Endothelial cell of umbilical vein (primary cell): ENCODE results near the gene PDSS2. TPM values are rescaled to one million over a fixed set of nuclear protein-coding genes. Genes with fewer than 3 reads are reported as not detected.

Experiments
- BruUV-seq: library from RNA; stranded (reverse); fragments of 400-500 nt; replicated peaks from 2 replicates; lab custom pipeline; 2021; lab: Mats Ljungman, UMichigan
- CTCF ChIA-PET: fragments of 300-600, 350-600 bp; sonication (Branson Sonifier 250); formaldehyde crosslinking; loops from one replicate; lab custom pipeline; 2021; ENCODE audit warnings: antibody characterized with exemption, inconsistent platforms; lab: Charles Lee
- POLR2A ChIA-PET: fragments of 300-600, 350-600 bp; sonication (Branson Sonifier 250); formaldehyde crosslinking; loops from one replicate; lab custom pipeline; 2021; ENCODE audit warnings: antibody characterized with exemption, inconsistent platforms; lab: Charles Lee
- DNase-seq: peaks from one replicate; pipeline ENCODE4 v3.0.0-alpha.2; 2011; ENCODE audit warnings: low read depth, low spot score
- FAIRE-seq: peaks from 2 replicates; lab custom pipeline; 2011; peaks lifted over from hg19 to GRCh38; lab: Jason Lieb, UNC
- H2AFZ ChIP-seq: 2 replicates; pipeline ENCODE4 v1.6.0; 2012; ENCODE audit warnings: low read depth, low read length, control low read depth, inconsistent platforms
- H3K27ac ChIP-seq: 2 replicates; pipeline ENCODE4 v1.5.1; 2011; ENCODE audit warnings: low read depth, mild to moderate bottlenecking, control low read depth, low read length, moderate library complexity; ENCODE audit not compliant: insufficient read depth
- H3K27me3 ChIP-seq, 2 experiments: 2 replicates each; pipeline versions ENCODE4 v1.6.0 to v1.6.1; 2011; ENCODE audit warnings: low read length in 2 of 2, mixed read lengths in 1 of 2; ENCODE audit not compliant: control insufficient read depth in 2 of 2, insufficient read depth in 2 of 2
- H3K36me3 ChIP-seq, 2 experiments: 2 replicates in 1 of 2; 3 replicates in 1 of 2; pipeline ENCODE4 v1.5.1; 2011; ENCODE audit warnings: low read length in 2 of 2, mild to moderate bottlenecking in 1 of 2, moderate library complexity in 1 of 2; ENCODE audit not compliant: control insufficient read depth in 2 of 2, insufficient read depth in 2 of 2; ENCODE audit errors: extremely low read depth in 1 of 2
- H3K4me1 ChIP-seq: 3 replicates; pipeline ENCODE4 v1.5.1; 2011; ENCODE audit warnings: mild to moderate bottlenecking, low read length; ENCODE audit not compliant: control insufficient read depth, insufficient read depth; ENCODE audit errors: extremely low read depth
- H3K4me2 ChIP-seq: 2 replicates; pipeline ENCODE4 v1.6.1; 2011; ENCODE audit warnings: low read length, control low read depth, mixed read lengths; ENCODE audit not compliant: insufficient read depth
- H3K4me3 ChIP-seq, 3 experiments: fragments of 200-600 bp in 1 of 3; sonication (generic), shearing (Covaris generic) in 1 of 3; replicated peaks in 1 of 3; 2 replicates each; pipeline ENCODE4 v1.5.1; 2011 to 2016; ENCODE audit warnings: control low read depth in 3 of 3, low read length in 3 of 3, mild to moderate bottlenecking in 2 of 3, inconsistent platforms in 1 of 3, low read depth in 1 of 3, moderate library complexity in 1 of 3; ENCODE audit not compliant: insufficient read depth in 1 of 3
- H3K79me2 ChIP-seq: 2 replicates; pipeline ENCODE4 v1.6.0; 2012; ENCODE audit warnings: low read length, inconsistent platforms; ENCODE audit not compliant: control insufficient read depth, insufficient read depth
- H3K9ac ChIP-seq: replicated peaks from 2 replicates; pipeline ENCODE3; 2011; ENCODE audit warnings: low read length, control low read depth; ENCODE audit not compliant: insufficient read depth; ENCODE audit errors: extremely low read depth
- H3K9me1 ChIP-seq: replicated peaks from 3 replicates; pipeline ENCODE4 v1.6.0; 2011; ENCODE audit warnings: mild to moderate bottlenecking, low read length; ENCODE audit not compliant: control insufficient read depth, insufficient read depth; ENCODE audit errors: extremely low read depth
- H3K9me3 ChIP-seq: replicated peaks from 2 replicates; pipeline ENCODE4 v1.5.1; 2012; ENCODE audit warnings: low read length, inconsistent platforms; ENCODE audit not compliant: control insufficient read depth, insufficient read depth
- H4K20me1 ChIP-seq: replicated peaks from 2 replicates; pipeline ENCODE3; 2011; ENCODE audit warnings: mild to moderate bottlenecking, low read length; ENCODE audit not compliant: control insufficient read depth, insufficient read depth; ENCODE audit errors: extremely low read depth
- CTCF ChIP-seq, 2 donors: IDR thresholded peaks; 1 replicate in 1 of 2; 2 replicates in 1 of 2; pipeline ENCODE4 v1.5.1; 2011; ENCODE audit warnings: low read length in 2 of 2, mild to moderate bottlenecking in 2 of 2, moderate library complexity in 2 of 2, control low read depth in 1 of 2, inconsistent platforms in 1 of 2, low read depth in 1 of 2; ENCODE audit not compliant: insufficient read depth in 1 of 2; ENCODE audit errors: extremely low read depth in 1 of 2
- EZH2 ChIP-seq: IDR thresholded peaks from 2 replicates; pipeline ENCODE4 v1.6.1; 2012; ENCODE audit warnings: borderline replicate concordance, low read depth, mild to moderate bottlenecking, moderate library complexity, low read length, inconsistent platforms; ENCODE audit not compliant: severe bottlenecking
- FOS ChIP-seq: IDR thresholded peaks from 2 replicates; pipeline ENCODE4 v1.6.1; 2011; ENCODE audit warnings: mild to moderate bottlenecking, low read length, moderate library complexity, borderline replicate concordance; ENCODE audit not compliant: insufficient read depth
- GATA2 ChIP-seq: IDR thresholded peaks from 2 replicates; pipeline ENCODE4 v1.7.0; 2011; ENCODE audit warnings: low read depth, mild to moderate bottlenecking, moderate library complexity, mixed read lengths, low read length; ENCODE audit not compliant: insufficient read length, insufficient read depth
- JUN ChIP-seq: IDR thresholded peaks from 2 replicates; pipeline ENCODE4 v1.6.1; 2011; ENCODE audit warnings: borderline replicate concordance, low read depth; ENCODE audit not compliant: insufficient read length, insufficient read depth
- MAX ChIP-seq: IDR thresholded peaks from 2 replicates; pipeline ENCODE4 v1.6.1; 2011; ENCODE audit not compliant: insufficient read depth, insufficient read length
- MYC ChIP-seq: IDR thresholded peaks from one replicate; pipeline ENCODE4 v1.6.1; 2011; ENCODE audit warnings: mild to moderate bottlenecking, low read depth, low read length
- POLR2A ChIP-seq: IDR thresholded peaks from 2 replicates; pipeline ENCODE4 v1.6.1; 2012; ENCODE audit warnings: low read depth, mild to moderate bottlenecking, control low read depth, low read length
- POLR2AphosphoS5 ChIP-seq: IDR thresholded peaks from 2 replicates; pipeline ENCODE4 v1.6.1; 2012; ENCODE audit warnings: low read depth, mild to moderate bottlenecking, control low read depth, low read length, moderate library complexity; ENCODE audit not compliant: insufficient read depth
- dilution Hi-C: fragments of 300-500 bp; cut with MboI; formaldehyde crosslinking; loops from one replicate; pipeline ENCODE4 v1.15.0; 2019; ENCODE audit warnings: low sequenced_read_pairs; ENCODE audit not compliant: extremely low pct_ligation_motif_present
- intact Hi-C: fragments of 100-400 bp; cut with micrococcal nuclease; formaldehyde crosslinking; loops from one replicate; pipeline ENCODE4 v1.10.0; 2022
- polyA plus RNA-seq, 4 experiments: library from polyadenylated mRNA; depleted of rRNA in 3 of 4; stranded (reverse) in 3 of 4; unstranded in 1 of 4; fragments of >200 nt; gene quantifications; 2 replicates each; pipeline versions ENCODE4 v1.2.1 to v1.2.3, GENCODE V29; 2011 to 2012; ENCODE audit warnings: missing spikeins in 1 of 4
- total RNA-seq: library from RNA; stranded (reverse); gene quantifications from 2 replicates; pipeline ENCODE4 v1.2.3, GENCODE V29; 2021

The PDSS2 gene
- total and polyA plus RNA-seq, 2 donors (not counting 3 experiments of a cell fraction or from before 2014, with no cell fraction given): 7.6 to 9.3 TPM

DNA sequence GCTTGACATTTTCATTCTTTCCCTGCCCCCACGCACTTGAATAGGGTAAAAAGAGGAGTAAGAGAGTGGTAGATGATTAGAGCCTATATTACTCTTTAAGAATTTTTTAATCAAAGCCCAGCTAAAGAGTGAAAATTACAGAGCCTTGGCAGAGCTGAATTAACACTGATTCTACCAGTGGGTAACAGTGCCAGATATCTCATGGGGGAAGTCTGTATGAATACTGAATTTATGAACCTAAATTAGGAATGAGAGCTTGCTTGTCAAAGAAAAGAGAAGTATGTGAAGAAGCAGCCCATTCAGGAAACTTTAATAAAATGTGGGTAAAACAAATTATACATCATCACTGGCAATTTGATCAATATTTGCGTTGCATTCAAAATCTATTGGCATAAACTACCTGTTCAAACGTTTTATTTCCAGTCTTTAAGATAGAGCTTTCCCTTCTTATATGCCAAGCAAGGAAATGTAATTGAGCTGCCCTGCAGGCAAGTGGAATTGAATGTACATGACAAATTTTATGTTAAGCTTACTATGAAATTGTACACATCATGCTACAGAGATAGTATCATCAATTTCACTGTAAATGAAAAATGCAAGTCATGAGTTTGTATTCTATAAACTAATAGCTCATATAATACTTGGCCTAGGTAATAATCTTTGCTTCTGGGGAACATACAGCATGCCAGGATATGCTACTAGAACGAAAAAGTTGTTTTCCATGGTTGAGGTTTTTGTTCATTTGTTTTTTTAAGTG, 45.1 kb upstream of the PDSS2 start:
- DNase-seq: no peak
- Histone ChIP-seq H3K27me3 (no peaks in the 10 kb centered on the region), H3K79me2 (no peaks in the 10 kb centered on the region), H2AFZ (no peak overlapping the region), H3K9me1 (no peaks in the 10 kb centered on the region), H3K9ac (no peak overlapping the region), H3K4me2 (no peak overlapping the region), H3K4me3 (no peak overlapping the region), H3K4me1 (peaks cover 4% of the 10 kb centered on the region), H3K36me3 (no peaks in the 10 kb centered on the region), H3K9me3 (no peaks in the 10 kb centered on the region), H3K27ac (no peak overlapping the region), H4K20me1 (no peaks in the 10 kb centered on the region)
- ChIA-PET POLR2A (interaction anchor here (0.8 kb wide), 1 partner anchor 90 kb away, joined by 3 read pairs; no protein-coding TSS in a partner anchor), CTCF (interaction anchor here (0.9 kb wide), 1 partner anchor 32 kb away, joined by 3 read pairs; no protein-coding TSS in a partner anchor)
- intact Hi-C loops: no loop called here
- dilution Hi-C loops: no loop called here
- TF ChIP-seq POLR2A (no peak), CTCF (IDR thresholded peaks at IDR 0.05; ENCODE audit: extremely low read depth in 1 of 2, insufficient read depth in 1 of 2, low read depth in 1 of 2, low read length in 2 of 2) (no peak), JUN (no peak), FOS (no peak), EZH2 (no peak), POLR2AphosphoS5 (no peak), GATA2 (no peak), MAX (no peak), MYC (no peak)
- FAIRE-seq: no peak
- BruUV-seq: no TSS peak
